Astrocyte of the cerebellum (primary cell): ENCODE results near the gene LMOD3.

Experiments used
- DNase-seq: peaks from one replicate; pipeline ENCODE4 v3.0.0-alpha.2; 2011; ENCODE audit warnings: low read depth
- H3K4me3 ChIP-seq: 2 replicates; pipeline ENCODE4 v1.5.1; 2011; ENCODE audit warnings: mild to moderate bottlenecking, low read depth, low read length, moderate library complexity
- CTCF ChIP-seq: IDR thresholded peaks from 2 replicates; pipeline ENCODE4 v1.5.1; 2012; ENCODE audit warnings: low read length, low read depth, moderate library complexity, mild to moderate bottlenecking; ENCODE audit errors: missing control alignments
- in situ Hi-C: cut with HindIII; loops from 2 replicates; pipeline ENCODE4 v1.10.0; 2017; ENCODE audit warnings: low sequenced_read_pairs

The LMOD3 gene

GRCh38 chr3:69066121-69066520 lies 56.3 kb downstream of the LMOD3 start:
- DNase-seq = no peak

GRCh38 chr3:69065318-69065964 lies 57.0 kb downstream of the LMOD3 start:
- no peak for TF ChIP-seq CTCF
- DNase-seq = no peak
- in situ Hi-C loops = no loop called here
- H3K4me3 ChIP-seq = no peak overlapping the region

More at GRCh38 chr3:69066121-69066520, 56.3 kb downstream of the LMOD3 start:
- in situ Hi-C loops = no loop called here
- H3K4me3 ChIP-seq = no peak overlapping the region
- no peak for TF ChIP-seq CTCF

DNA sequence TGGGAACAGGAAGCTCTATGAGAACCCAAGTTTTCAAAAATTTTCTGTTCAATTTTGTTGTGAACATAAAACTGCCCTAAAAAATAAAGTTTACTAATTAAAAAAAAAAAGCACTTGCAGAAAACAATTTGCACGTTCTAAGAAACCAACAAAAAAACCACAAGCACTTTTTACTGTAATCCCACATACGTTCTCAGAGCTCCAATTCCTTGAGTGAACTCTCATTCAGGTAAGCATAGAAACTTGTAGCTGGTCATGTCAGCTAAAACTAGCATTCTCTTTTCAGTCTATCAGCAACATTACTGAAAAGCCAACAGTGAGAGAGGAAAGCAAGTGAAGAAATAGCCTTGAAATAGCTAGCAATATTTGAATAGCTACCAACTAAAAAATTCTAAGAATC lies 58.8 kb downstream of the LMOD3 start:
- DNase-seq = no peak
- TF ChIP-seq CTCF = no peak
- no peak overlapping the region for H3K4me3 ChIP-seq
- in situ Hi-C loops = no loop called here

DNA sequence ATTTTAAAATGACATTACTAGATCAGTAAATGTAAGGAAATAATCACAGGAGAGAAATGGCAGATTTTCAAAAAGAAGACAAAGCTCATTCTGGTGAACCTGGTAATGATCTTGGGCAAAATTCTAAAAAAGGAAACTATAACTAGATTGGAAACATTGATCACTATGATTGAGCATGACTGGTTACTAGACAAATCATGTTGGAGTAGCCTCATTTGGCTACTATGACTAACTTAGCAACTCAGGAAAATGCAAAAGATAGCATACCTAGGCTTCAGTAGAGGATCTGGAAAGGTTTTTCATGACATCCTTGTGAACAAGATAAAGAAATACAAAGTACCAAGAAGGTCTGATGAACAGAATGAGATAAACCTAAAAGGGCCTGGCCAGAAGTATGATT lies 62.7 kb downstream of the LMOD3 start:
- H3K4me3 ChIP-seq = no peak overlapping the region
- DNase-seq = no peak
- in situ Hi-C loops = no loop called here
- TF ChIP-seq CTCF = no peak

DNA sequence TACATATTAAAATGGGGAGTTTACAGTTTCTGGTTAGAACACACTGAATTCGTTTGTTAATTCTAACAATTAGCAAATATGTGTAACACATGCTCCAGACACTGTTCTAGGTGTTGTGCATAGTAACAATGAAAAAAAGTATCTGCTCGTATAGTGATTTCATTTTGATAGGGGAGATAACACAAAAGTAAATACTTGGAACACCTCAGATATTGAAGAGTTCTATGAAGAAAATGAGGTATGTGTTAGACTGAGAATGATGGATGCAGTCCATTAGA lies 63.5 kb downstream of the LMOD3 start:
- DNase-seq = no peak
- no peak for TF ChIP-seq CTCF
- no peak overlapping the region for H3K4me3 ChIP-seq
- in situ Hi-C loops = no loop called here

DNA sequence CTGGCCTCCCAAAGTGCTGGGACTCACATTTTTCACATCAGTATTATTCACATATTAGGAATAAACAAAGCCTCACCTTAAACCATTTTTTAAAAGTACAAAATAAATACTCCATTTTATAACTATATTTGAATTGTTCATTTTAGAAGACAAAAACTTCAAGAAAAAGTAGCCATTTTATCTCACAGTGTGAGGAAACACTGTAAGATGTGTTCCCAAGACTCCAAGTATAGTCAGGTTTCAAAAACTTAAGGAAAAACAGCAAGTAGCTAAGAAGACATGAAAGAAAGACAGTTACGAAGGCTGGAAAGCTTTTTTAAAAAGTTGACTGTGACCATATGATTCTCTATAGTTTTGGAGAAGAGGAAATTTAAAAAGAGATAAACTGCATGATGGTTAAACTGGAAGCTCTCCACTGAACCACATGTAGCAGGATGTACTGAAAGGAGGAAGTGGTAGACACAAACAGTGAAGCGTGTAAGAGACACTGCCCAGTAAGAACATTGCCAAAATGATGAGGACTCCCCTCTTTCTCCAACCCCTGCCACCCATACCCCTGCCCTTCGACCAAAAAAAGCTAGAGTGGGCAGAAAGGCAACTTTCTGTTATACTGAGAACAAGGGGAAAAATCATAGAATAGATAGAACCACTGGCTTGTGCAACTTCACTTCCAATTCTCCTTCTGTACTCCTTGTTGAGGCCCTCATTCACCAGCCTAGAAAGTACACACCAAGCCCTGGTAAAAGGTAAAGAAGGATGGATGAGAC lies 64.0 kb downstream of the LMOD3 start:
- no peak for TF ChIP-seq CTCF
- in situ Hi-C loops = no loop called here
- DNase-seq = no peak
- H3K4me3 ChIP-seq = no peak overlapping the region
